RWPE2 (cell line): ENCODE results near the gene CRABP2.

ENCODE experiments used
- ATAC-seq: fragments of 200-7000 bp; cut with Tn5 transposase; 3 replicates; pipeline ENCODE4 v1.9.1; 2021; ENCODE audit warnings: low read depth
- DNase-seq: peaks from one replicate; pipeline ENCODE4 v3.0.0-alpha.2; 2020; ENCODE audit warnings: low spot score
- H3K27ac ChIP-seq: fragments of 450-650 bp; 2 replicates; pipeline ENCODE4 v1.5.1; 2017; ENCODE audit warnings: mild to moderate bottlenecking; ENCODE audit not compliant: poor library complexity, severe bottlenecking
- H3K27me3 ChIP-seq: fragments of 250-450 bp; sonication (Bioruptor Pico); 2 replicates; pipeline ENCODE4 v1.5.1; 2021; ENCODE audit warnings: mild to moderate bottlenecking, moderate library complexity; ENCODE audit not compliant: insufficient read depth, poor library complexity, severe bottlenecking
- H3K36me3 ChIP-seq: fragments of 250-450 bp; sonication (Bioruptor Pico); 2 replicates; pipeline ENCODE4 v1.5.1; 2020; ENCODE audit warnings: low read depth, mild to moderate bottlenecking, moderate library complexity
- H3K4me1 ChIP-seq: fragments of 250-450 bp; sonication (Bioruptor Pico); 2 replicates; pipeline ENCODE4 v1.5.1; 2021; ENCODE audit warnings: mild to moderate bottlenecking, moderate library complexity; ENCODE audit not compliant: insufficient read depth, poor library complexity, severe bottlenecking
- H3K4me3 ChIP-seq: fragments of 250-450 bp; sonication (Bioruptor Pico); 2 replicates; pipeline ENCODE4 v1.5.1; 2021; ENCODE audit warnings: mild to moderate bottlenecking, moderate library complexity; ENCODE audit not compliant: severe bottlenecking
- H3K9me3 ChIP-seq: fragments of 250-450 bp; sonication (Bioruptor Pico); 2 replicates; pipeline ENCODE4 v1.5.1; 2021; ENCODE audit warnings: mild to moderate bottlenecking, moderate library complexity; ENCODE audit not compliant: severe bottlenecking
- CTCF ChIP-seq: fragments of 450-650 bp; IDR thresholded peaks from one replicate; pipeline ENCODE4 v1.5.1; 2017; ENCODE audit warnings: mild to moderate bottlenecking, moderate library complexity; ENCODE audit not compliant: poor library complexity, severe bottlenecking

CRABP2 gene

GRCh38 chr1:156727926-156728598 is 22.7 kb upstream of the CRABP2 start, which contains the start of gene METTL25B:
METTL25B (plus strand) TSS chr1:156728469; CDS start chr1:156729105, 636 bp downstream.
- peak; percentile 90 for DNase-seq
- peak within 1 kb of the TSS; percentile 73 for H3K27ac ChIP-seq

GRCh38 chr1:156727492-156727891 is 22.1 kb upstream of the CRABP2 start:
- H3K9me3 ChIP-seq = no peaks in the 10 kb centered on the region
- TF ChIP-seq CTCF = no peak
- no peak for DNase-seq
- H3K27me3 ChIP-seq = no peaks in the 10 kb centered on the region
- no peak for ATAC-seq
- peak overlapping the region; percentile 73 for H3K27ac ChIP-seq
- peaks cover 44% of the 10 kb centered on the region for H3K36me3 ChIP-seq
- H3K4me3 ChIP-seq = peak overlapping the region; percentile 75
- peaks cover 8% of the 10 kb centered on the region for H3K4me1 ChIP-seq

More at GRCh38 chr1:156727926-156728598, 22.7 kb upstream of the CRABP2 start, which contains the start of gene METTL25B:
- TF ChIP-seq CTCF = no peak
- Histone ChIP-seq H3K36me3 (peaks cover 42% of the 10 kb centered on the region), H3K27me3 (no peaks in the 10 kb centered on the region), H3K9me3 (no peaks in the 10 kb centered on the region), H3K4me1 (peaks cover 8% of the 10 kb centered on the region), H3K4me3 (peak within 1 kb of the TSS; percentile 75)
- ATAC-seq = peak; percentile 73

GRCh38 chr1:156726549-156727226 is 21.3 kb upstream of the CRABP2 start:
- peak; percentile 5 for TF ChIP-seq CTCF
- H3K36me3 ChIP-seq = peaks cover 50% of the 10 kb centered on the region
- H3K9me3 ChIP-seq = no peaks in the 10 kb centered on the region
- H3K27me3 ChIP-seq = no peaks in the 10 kb centered on the region
- H3K4me1 ChIP-seq = peaks cover 8% of the 10 kb centered on the region
- peak overlapping the region; percentile 73 for H3K27ac ChIP-seq
- H3K4me3 ChIP-seq = peak overlapping the region; percentile 75
- DNase-seq (no peak), ATAC-seq (no peak)

GRCh38 chr1:156725683-156726280 is 20.4 kb upstream of the CRABP2 start:
- no peaks in the 10 kb centered on the region for H3K27me3 ChIP-seq
- DNase-seq = no peak
- TF ChIP-seq CTCF = peak; percentile 87
- ATAC-seq = peak; percentile 69
- H3K27ac ChIP-seq = peak overlapping the region; percentile 73
- H3K9me3 ChIP-seq = no peaks in the 10 kb centered on the region
- peak overlapping the region; percentile 75 for H3K4me3 ChIP-seq
- peaks cover 8% of the 10 kb centered on the region for H3K4me1 ChIP-seq
- H3K36me3 ChIP-seq = peaks cover 53% of the 10 kb centered on the region
